Measurements from ENCODE around the gene SLC2A4RG. TPM values are rescaled to one million over a fixed set of nuclear protein-coding genes. Genes with fewer than 3 reads are reported as not detected.
"Not testable (repeated sequence)": the region's sequence is repeated elsewhere in the genome, so short reads cannot be mapped to it uniquely, and the experiment has no call there.

The SLC2A4RG gene
- total RNA-seq, 1 donor from 2014 or later, result 195 TPM

DNA sequence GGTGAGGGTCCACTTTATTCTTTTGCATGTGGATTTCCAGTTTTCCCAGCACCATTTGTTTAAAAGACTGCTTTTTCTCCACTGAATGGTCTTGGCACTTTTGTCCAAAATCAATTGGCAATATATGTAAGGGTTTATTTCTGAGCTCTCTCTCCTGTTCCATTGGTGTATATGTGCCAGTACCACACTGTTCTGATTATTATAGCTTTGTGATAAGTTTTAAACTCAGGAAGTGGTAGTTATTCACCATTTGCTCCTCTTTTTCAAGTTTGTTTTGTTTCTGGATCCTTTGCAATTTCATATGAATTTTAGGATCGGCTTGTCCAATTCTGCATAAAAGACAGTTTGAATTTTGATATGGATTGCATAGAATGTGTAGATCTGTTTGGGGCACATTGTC, 27.4 kb upstream of the SLC2A4RG start:
- DNase-seq (ENCODE audit: low spot score), result no peak
- ATAC-seq, result no peak

DNA sequence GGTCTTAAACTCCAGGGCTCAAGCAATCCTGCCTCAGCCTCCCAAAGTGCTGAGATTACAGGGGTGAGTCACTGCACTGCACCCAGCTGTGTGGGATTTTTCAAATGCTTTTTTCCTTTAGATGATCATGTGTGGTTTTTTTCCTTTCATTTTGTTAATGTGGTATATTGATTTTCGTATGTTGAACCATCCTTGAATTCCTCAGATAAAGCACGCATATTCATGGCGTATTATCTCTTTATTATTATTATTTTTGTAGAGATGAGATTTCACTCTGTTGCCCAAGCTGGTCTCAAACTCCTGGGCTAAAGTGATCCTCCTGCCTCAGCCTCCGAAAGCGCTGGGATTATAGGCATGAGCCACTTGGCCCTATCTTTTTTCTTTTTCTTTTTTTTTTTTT, 24.7 kb upstream of the SLC2A4RG start:
- ATAC-seq, result no peak
- no peak for DNase-seq (ENCODE audit: low spot score)

DNA sequence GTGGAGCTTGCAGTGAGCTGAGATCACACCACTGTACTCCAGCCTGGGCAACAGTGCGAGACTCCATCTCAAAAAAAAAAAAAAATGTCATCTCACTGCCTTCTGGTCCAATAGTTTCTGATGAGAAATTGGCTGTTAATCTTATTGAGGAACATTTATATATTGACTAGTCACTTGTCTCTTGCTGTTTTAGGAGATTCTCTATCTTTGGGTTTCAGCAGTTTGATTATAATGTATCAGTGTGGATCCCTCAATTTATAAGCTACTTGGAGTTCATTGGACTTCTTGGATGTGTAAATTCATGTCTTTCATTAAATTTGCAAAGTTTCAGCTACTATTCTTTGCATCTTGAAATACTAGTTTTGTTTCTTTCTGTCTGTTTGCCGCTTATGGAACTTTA, 20.6 kb upstream of the SLC2A4RG start:
- ATAC-seq (no peak), DNase-seq (ENCODE audit: low spot score) (no peak)

DNA sequence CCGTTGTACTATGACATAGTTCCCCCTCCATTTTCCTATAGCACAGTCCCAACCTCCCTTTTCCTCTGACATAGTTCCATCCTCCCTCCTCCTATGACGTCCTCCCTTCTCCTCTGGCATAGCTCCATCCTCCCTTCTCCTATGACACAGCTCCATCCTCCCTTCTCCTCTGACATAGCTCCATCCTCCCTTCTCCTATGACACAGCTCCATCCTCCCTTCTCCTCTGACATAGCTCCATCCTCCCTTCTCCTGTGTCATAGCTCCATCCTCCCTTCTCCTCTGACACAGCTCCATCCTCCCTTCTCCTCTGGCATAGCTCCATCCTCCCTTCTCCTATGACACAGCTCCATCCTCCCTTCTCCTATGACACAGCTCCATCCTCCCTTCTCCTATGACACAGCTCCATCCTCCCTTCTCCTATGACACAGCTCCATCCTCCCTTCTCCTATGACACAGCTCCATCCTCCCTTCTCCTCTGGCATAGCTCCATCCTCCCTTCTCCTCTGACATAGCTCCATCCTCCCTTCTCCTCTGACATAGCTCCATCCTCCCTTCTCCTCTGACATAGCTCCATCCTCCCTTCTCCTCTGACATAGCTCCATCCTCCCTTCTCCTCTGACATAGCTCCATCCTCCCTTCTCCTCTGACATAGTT, 16.5 kb upstream of the SLC2A4RG start:
- ATAC-seq; DNase-seq (ENCODE audit: low spot score): not testable (repeated sequence)

DNA sequence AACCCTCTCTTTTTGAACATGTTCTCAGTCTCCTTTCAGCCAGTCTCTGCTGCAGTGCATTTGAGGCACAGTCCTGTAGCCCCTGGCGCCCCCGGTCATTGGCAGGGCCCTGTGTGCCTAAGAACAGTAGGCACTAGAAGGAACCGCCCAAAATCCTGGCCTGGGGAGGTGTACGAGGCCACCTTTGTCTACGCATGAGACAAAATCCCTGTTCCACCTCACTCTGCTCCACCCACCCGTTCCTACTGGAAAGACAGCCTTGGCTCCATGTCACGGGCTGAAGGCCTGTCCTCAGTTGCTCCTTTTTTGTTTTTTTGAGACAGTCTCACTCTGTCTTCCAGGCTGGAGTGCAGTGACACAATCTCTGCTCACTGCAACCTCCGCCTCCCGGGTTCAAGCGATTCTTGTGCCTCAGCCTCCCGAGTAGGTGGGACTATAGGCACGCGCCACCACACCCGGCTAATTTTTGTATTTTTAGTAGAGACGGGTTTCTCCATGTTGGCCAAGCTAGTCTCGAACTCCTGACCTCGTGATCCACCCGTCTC, 9.3 kb upstream of the SLC2A4RG start:
- ATAC-seq; DNase-seq (ENCODE audit: low spot score): not testable (repeated sequence)

DNA sequence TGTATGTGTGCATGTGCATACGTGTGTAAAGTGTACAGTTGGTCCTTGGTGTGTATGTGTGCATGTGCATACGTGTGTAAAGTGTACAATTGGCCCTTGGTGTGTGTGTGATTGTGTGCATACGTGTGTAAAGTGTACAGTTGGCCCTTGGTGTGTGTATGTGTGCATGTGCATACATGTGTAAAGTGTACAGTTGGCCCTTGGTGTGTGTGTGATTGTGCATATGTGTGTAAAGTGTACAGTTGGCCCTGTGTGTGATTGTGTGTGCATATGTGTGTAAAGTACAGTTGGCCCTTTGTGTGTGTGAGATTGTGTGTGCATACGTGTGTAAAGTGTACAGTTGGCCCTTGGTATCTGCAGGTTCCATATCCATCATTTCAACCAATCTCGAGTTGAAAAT, 8.2 kb upstream of the SLC2A4RG start:
- DNase-seq (ENCODE audit: low spot score), result no peak
- no peak for ATAC-seq

DNA sequence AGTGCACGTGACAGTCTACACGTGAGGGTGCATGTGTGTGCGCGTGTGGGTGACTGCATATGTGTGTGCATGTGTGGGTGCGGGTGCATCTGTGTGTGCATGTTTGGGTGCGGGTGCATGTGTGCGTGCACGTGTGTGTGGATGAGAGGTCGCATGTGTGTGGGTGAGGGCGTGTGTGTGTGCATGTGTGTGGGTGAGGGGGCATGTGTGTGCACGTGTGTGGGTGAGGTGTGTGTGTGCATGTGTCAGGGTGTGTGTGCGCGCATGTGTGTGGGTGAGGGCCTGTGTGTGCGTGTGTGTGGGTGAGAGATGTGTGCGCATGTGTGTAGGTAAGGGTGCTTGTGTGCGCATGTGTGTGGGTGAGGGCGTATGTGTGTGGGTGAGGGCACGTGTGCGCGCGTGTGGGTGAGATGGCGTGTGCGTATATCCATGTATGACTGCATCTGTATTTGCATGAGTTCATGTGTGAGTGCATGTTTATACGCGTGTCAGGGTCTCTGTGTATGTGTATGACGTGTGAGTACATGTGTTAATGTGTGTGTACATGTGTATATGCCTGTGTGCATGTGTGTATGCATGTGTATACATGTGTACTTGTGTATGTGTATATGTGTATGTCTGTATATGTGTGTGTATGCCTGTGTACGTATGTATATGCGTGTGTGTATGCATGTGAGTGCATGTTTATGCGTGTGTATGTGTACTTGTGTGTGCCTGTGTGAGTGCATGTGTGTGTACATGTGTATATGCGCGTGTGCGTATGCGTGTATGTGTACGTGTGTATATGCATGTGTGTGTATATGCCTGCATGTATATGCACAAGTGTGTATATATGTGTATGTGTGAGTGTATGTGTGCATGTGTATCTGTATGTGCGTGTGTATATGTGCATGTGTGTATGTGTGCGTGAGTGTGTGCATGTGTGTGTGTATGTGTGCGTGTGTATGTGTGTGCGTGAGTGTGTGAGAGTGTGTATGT, 7.2 kb upstream of the SLC2A4RG start:
- no peak for DNase-seq (ENCODE audit: low spot score)

DNA sequence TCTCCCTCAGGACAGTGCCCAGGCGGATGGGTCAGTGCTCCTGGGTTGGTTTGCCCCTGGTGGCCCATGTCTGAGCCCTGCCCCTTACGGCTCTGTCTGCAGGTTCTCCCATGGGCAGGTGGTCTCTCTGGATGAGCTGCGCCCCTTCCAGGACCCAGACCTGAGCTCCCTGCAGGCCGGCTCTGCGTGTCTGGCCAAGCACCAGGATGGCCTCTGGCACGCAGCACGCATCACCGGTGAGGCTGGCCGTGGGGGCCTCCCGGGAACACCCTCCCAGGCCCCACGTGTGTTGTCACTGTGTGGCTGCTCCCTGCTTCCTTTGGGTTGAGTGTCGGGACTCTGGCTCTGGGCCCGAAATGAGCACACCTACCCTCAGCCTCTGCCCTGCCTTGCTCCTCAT, 6.5 kb upstream of the SLC2A4RG start:
- ATAC-seq (no peak), DNase-seq (ENCODE audit: low spot score) (no peak)

More for the DNA sequence above, 7.2 kb upstream of the SLC2A4RG start:
- no peak for ATAC-seq

DNA sequence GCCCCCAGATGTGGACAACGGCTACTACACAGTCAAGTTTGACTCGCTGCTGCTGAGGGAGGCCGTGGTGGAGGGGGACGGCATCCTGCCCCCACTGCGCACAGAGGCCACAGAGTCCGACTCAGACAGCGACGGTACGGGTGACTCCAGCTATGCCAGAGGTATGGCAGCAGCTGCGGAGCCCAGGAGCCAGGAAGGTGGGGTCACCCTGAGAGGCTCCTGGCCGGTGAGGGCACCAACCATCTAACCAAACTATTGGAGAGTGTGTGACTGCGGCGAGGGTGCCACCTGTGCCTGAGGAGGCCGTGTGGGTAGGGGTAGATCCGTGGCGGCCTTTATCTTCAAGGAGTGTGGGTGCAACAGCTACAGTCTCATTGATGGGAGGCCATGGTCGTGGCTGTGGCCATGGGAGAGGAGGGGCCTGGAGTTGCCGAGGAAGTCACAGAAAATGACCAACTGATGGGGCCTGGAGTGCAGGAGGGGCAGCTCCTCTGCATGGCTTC, 5.9 kb upstream of the SLC2A4RG start:
- DNase-seq (ENCODE audit: low spot score), result no peak
- ATAC-seq, result no peak

DNA sequence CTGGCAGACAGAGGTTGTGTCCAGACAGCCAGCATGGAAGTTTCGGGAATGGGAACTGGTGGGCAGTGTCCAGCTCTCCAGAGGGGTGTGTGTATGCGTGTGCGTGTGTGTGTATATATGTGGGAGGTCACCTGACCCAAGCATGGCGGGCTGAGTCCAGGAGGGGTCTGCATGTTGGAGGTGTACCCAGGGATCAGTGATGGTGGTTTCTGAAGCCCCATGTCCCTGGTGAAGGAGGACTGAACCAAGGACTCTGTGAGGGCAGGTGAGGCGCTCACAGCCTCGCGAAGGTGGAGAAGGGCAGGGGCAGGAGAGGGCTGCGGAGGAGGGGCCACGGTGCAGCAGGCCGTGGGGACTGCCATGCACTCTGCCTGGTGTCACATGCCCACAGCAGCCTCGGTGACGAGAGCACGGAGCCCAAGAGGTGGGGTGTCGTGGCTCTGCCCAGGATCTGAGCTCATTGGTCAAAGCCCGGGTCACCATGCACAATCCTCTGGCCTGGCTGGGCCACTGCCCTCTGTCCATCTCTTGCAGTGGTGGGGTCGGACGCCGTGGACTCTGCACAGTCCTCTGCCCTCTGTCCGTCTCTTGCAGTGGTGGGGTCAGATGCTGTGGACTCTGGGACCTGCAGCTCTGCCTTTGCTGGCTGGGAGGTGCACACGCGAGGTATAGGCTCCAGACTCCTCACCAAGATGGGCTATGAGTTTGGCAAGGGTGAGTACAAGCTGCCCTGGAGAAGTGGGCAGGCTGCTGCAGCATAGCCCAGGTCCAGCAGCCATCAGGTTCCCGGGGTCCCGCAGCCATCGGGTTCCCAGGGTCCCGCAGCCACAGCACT, 5.2 kb upstream of the SLC2A4RG start:
- ATAC-seq (peak; percentile 36), DNase-seq (ENCODE audit: low spot score) (peak; percentile 97)

DNA sequence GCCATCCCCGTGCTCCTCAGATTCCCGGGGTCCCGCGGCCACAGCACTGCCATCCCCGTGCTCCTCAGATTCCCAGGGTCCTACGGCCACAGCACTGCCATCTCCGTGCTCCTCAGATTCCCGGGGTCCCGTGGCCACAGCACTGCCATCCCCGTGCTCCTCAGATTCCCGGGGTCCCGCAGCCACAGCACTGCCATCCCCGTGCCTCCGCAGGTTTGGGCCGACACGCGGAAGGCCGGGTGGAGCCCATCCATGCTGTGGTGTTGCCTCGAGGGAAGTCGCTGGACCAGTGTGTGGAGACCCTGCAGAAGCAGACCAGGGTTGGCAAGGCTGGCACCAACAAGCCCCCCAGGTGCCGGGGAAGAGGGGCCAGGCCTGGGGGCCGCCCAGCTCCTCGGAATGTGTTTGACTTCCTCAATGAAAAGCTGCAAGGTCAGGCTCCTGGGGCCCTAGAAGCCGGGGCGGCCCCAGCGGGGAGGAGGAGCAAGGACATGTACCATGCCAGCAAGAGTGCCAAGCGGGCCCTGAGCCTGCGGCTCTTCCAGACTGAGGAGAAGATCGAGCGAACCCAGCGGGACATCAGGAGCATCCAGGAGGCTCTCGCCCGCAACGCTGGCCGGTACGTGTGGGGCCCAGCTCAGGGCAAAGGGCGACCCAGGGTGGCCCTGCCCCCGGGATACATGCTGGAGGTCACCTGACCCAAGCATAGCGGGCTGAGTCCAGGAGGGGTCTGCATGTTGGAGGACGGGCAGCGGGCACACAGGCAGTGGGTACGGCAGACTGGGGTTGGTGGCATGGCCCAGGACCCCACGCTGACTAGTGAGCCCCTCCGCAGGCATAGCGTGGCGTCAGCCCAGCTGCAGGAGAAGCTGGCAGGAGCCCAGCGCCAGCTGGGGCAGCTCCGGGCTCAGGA, 4.4 kb upstream of the SLC2A4RG start:
- DNase-seq (ENCODE audit: low spot score) (peak; percentile 84), ATAC-seq (peak; percentile 25)

DNA sequence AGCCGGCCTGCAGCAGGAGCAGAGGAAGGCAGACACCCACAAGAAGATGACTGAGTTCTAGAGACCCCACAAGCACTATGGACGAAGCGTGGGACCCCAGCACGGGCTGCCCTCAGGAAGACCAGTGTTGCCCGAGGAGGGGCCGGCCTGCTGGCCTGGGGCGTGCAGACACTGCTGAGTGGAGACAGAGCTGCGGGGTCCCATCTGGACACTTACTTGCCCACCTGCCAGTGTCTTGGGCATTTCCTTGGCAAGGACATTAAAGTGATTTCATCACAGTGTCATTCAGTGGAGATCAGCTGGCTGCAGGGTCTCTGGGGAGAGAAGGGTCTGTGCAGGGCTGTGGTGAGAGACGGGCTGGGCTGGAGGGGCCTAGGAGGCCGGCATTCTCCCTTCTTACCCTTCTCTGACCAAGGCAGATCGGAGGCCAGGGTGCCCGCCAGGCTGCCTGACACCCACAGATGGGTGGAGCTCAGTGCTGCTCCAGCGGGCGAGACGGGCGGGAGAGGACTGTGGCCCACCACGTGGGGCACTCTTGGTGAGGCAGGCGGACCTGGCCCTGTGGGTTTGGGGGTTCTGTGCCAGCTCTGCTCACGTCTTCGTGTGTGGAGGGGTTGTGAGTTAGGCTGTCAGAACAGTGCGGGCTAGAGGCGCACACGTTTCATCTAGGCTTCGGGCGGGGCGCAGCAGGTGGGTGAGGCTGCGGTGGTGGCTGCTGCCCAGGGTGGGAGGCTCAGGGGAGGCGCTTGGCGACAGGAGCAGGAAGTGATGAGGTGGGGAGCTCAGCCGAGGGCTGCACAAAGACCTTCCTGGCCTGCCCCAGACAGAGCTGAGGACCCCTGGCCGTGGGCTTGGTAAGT, 3.5 kb upstream of the SLC2A4RG start, which contains the start of gene LIME1:
Gene LIME1 (plus strand): TSS at position 806 of the 860 bp plus-strand sequence. CDS start 886 bp downstream, outside the sequence.
- DNase-seq (ENCODE audit: low spot score) (peak; percentile 90), ATAC-seq (peak; percentile 16)

DNA sequence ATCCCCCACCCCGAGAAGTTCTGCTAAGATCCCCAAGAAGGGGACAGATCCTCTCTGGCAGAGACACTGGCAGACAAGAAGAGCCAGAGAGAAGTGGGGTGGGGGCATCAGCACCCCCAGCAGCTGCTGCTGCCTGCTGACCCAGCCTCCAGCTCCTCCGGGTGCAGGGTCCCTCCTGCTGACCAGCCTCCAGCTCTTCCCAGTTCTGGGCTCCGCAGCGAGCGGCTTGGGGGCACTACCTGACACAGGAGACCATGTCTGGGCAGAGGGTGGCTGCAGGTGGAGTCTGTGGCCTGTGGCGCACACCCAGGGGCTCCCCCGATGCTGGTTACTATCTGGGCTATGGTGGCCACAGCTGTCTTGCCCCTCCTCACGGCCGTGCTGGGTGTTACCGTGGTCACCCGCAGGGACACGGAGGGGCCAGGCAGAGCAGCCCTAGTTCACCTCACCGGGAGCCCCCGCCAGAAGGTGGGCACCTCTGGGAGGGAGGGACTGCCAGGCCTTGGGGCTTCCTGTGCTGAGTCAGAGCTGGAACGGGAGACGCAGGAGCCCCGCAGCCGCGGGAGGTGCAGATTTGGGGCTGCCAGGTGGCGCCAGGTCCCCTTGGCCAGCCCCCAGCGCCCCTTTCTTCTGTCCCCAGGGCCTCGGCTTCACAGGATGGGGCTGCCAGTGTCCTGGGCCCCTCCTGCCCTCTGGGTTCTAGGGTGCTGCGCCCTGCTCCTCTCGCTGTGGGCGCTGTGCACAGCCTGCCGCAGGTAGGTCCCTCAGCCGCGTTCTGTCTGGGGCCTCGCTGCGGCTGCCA, 2.5 kb upstream of the SLC2A4RG start:
- DNase-seq (ENCODE audit: low spot score), result peak; percentile 67
- peak; percentile 0 for ATAC-seq

DNA sequence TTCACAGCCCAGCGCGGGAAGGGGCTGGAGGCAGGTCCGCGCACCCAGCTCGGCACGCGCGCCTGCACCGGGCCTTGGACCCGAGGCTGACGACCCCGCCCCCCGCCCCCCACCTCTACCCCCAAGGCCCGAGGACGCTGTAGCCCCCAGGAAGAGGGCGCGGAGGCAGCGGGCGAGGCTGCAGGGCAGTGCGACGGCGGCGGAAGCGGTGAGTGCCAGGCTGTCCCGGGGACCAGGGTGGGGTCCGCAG, 2.0 kb upstream of the SLC2A4RG start:
- ATAC-seq (no peak), DNase-seq (ENCODE audit: low spot score) (no peak)

DNA sequence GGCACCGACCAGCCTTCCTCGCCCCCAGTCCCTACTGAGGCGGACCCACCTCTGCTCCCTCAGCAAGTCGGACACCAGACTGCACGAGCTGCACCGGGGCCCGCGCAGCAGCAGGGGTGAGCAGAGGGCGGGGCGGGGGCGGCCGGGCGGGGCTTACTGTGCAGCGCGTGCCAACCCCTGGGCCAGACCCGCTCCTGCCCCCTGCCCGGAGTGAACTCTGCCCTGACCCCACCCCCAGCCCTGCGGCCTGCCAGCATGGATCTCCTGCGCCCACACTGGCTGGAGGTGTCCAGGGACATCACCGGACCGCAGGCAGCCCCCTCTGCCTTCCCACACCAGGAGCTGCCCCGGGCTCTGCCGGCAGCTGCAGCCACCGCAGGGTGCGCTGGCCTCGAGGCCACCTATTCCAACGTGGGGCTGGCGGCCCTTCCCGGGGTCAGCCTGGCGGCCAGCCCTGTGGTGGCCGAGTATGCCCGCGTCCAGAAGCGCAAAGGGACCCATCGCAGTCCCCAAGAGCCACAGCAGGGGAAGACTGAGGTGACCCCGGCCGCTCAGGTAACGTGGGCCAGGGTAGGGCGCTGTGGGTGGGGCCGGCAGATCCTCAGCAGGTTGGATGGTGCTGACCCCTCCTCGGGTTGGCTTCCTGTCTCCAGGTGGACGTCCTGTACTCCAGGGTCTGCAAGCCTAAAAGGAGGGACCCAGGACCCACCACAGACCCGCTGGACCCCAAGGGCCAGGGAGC, 1.5 kb upstream of the SLC2A4RG start:
- peak; percentile 26 for ATAC-seq
- DNase-seq (ENCODE audit: low spot score), result peak; percentile 96

DNA sequence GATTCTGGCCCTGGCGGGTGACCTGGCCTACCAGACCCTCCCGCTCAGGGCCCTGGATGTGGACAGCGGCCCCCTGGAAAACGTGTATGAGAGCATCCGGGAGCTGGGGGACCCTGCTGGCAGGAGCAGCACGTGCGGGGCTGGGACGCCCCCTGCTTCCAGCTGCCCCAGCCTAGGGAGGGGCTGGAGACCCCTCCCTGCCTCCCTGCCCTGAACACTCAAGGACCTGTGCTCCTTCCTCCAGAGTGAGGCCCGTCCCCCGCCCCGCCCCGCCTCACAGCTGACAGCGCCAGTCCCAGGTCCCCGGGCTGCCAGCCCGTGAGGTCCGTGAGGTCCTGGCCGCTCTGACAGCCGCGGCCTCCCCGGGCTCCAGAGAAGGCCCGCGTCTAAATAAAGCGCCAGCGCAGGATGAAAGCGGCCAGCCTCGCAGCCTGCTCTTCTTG, 868 bp upstream of the SLC2A4RG start:
- ATAC-seq (peak; percentile 3), DNase-seq (ENCODE audit: low spot score) (peak; percentile 78)

DNA sequence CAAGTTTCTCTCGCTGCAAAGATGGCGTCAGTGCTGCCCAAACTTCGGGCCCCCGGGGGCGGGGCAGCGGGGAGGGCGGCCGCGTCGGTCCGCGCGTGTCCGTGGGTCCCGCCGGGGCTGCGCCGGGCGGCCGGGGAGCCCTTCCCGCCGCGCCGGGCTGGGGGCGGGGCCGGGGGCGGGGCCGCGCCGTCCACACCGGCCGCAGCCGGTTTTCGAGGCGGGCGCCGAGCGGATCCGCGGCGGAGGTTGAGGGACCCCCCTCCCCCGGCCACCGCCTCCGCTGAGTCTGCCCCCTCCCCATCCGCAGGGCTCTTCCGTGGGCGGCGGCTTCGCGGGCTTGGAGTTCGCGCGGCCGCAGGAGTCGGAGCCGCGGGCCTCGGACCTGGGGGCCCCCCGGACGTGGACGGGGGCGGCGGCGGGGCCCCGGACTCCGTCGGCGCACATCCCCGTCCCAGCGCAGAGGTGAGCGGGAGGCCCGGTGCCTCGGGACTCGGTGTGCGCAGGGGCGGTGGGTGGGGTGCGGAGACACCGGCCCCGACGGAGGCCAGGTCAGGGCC, 572 bp downstream of the SLC2A4RG start:
- DNase-seq (ENCODE audit: low spot score), result peak; percentile 79
- ATAC-seq, result peak; percentile 5
